Activated T-cell treated with anti-CD3 and anti-CD28 coated beads, Interleukin-2, amount 50 U/mL, for 72 hours (primary cell): ENCODE measurements around the gene TMIE. TPM values are rescaled to one million over a fixed set of nuclear protein-coding genes. Genes with fewer than 3 reads are reported as not detected.
"Not testable (repeated sequence)": the region's sequence is repeated elsewhere in the genome, so short reads cannot be mapped to it uniquely, and the experiment has no call there.

ENCODE experiments used
- ATAC-seq, 2 donors: fragments of 150-1000 bp; cut with Tn5 transposase; replicated peaks in 1 of 2; 2 replicates each; pipeline ENCODE4 v1.10.0; 2021; ENCODE audit warnings: moderate library complexity in 2 of 2, mild to moderate bottlenecking in 1 of 2
- DNase-seq, 2 donors: peaks; one replicate each; pipeline ENCODE4 v3.0.0; 2021 to 2022; ENCODE audit warnings: mixed read lengths in 1 of 2
- H3K27ac Mint-ChIP-seq: one replicate; pipeline ENCODE4 v1.8.0; 2022; ENCODE audit warnings: mild to moderate bottlenecking, moderate library complexity, mixed read lengths
- H3K27me3 Mint-ChIP-seq: one replicate; pipeline ENCODE4 v1.8.0; 2022; ENCODE audit warnings: low read depth, mixed read lengths
- H3K36me3 Mint-ChIP-seq, 2 donors: one replicate each; pipeline ENCODE4 v1.8.0; 2022; ENCODE audit warnings: mixed read lengths in 2 of 2, mild to moderate bottlenecking in 1 of 2; ENCODE audit not compliant: insufficient read depth in 2 of 2
- H3K4me1 Mint-ChIP-seq: one replicate; pipeline ENCODE4 v1.8.0; 2022; ENCODE audit warnings: low read depth, mixed read lengths
- H3K4me3 Mint-ChIP-seq, 2 donors: one replicate each; pipeline ENCODE4 v1.8.0; 2022; ENCODE audit warnings: mild to moderate bottlenecking in 2 of 2, mixed read lengths in 2 of 2, moderate library complexity in 2 of 2
- H3K9me3 Mint-ChIP-seq, 2 donors: one replicate each; pipeline ENCODE4 v1.8.0; 2022; ENCODE audit warnings: mixed read lengths in 2 of 2
- total RNA-seq, 2 donors: library from RNA; stranded (reverse); gene quantifications; one replicate each; pipeline ENCODE4 v1.2.3, GENCODE V29; 2022

The TMIE gene
- total RNA-seq, 2 donors from 2014 or later, result 1.2 to 1.5 TPM

GRCh38 chr3:46719735-46720271, 18.6 kb downstream of the TMIE start:
- Mint-ChIP-seq H3K4me1 (no peaks in the 10 kb centered on the region), H3K9me3 (no peaks in the 10 kb centered on the region), H3K27me3 (peaks cover 15% of the 10 kb centered on the region), H3K36me3 (no peaks in the 10 kb centered on the region), H3K4me3 (no peak overlapping the region), H3K27ac (no peak overlapping the region)
- no peak for DNase-seq
- ATAC-seq, result no peak

- no peaks in the 10 kb centered on the region for H3K36me3 Mint-ChIP-seq
- peaks cover 15% of the 10 kb centered on the region for H3K27me3 Mint-ChIP-seq
- DNase-seq (no peak), ATAC-seq (no peak)
- no peaks in the 10 kb centered on the region for H3K9me3 Mint-ChIP-seq
- H3K27ac Mint-ChIP-seq, result no peak overlapping the region
- no peaks in the 10 kb centered on the region for H3K4me1 Mint-ChIP-seq
- H3K4me3 Mint-ChIP-seq, result no peak overlapping the region
These were observed 19.8 kb downstream of the TMIE start for GRCh38 chr3:46721009-46721408.

DNA sequence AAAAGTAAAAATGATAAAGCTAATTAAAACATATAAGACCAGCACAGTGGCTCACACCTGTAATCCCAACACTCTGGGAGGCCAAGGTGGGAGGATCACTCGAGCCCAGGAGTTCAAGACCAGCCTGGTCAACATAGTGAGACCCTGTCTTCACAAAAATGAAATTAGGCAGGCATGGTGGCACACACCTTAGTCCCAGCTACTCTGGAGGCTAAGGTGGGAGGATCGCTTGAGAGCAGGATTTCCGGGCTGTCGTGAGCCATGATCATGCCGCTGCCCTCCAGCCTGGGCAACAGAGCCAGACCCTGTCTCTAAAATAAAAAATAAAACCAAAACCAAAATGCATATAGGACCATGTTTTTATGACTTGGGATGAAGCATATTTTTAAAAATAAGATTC, 21.3 kb downstream of the TMIE start:
- Mint-ChIP-seq H3K27me3 (peaks cover 15% of the 10 kb centered on the region), H3K9me3 (no peaks in the 10 kb centered on the region), H3K4me3 (no peak overlapping the region), H3K27ac (no peak overlapping the region), H3K4me1 (no peaks in the 10 kb centered on the region), H3K36me3 (no peaks in the 10 kb centered on the region)
- no peak for DNase-seq
- no peak for ATAC-seq

DNA sequence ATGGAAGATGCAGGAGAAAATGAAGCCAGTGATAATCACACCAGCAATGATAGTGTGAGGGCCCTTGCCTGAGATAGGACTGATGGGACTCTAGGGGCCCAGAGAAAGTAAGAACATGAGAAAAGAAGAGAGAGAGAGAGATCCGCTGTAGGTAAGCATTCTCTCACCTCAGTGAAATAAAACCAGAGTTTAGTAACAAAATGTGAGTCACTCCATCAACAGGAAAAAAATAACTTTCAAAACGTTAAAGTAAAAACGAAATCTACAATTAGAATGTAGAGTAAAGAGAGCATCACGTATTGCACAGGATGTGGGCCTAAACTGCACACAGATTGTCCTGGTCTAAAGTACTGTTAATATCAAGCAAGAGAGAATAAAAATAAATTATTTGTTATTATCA, 23.2 kb downstream of the TMIE start:
- Mint-ChIP-seq H3K4me1 (no peaks in the 10 kb centered on the region), H3K4me3 (peak overlapping the region in 1 of 2 donors; percentile 22), H3K27ac (peak overlapping the region; percentile 55), H3K27me3 (peaks cover 8% of the 10 kb centered on the region), H3K36me3 (no peaks in the 10 kb centered on the region), H3K9me3 (no peaks in the 10 kb centered on the region)
- ATAC-seq (peak; percentile 39 to 95), DNase-seq (no peak)

DNA sequence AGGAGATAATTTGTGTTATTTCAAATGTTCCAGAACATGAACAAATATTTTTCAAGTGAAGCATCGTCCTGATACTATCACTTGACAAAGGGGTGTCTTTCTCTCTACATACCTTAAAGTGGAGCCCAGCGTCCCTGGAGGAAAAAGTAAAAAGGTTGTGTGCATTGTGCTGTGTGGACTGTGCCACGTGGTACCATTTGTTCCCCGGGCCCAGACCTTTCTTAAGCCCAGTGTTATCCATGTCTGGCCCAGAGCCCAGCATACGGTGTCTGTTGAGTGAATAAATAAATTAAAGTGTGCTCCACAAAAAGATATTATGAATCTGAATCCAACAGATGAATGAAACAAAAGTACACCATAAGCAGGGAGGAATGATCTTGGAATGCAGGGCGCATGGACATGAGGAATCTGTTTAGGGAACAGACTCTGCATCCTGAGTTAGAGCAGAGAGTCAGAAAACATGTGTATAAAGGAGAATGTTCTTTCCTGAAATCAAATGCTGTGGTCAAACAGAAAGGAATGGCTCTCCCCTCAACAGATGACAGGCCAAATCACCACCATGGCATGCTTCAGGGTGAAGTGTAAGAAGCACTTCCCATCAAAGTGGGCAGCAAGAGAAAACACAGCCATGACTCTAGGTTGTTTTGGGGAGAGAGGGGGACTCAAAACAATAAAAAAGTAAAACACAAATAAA, 24.6 kb downstream of the TMIE start:
- Mint-ChIP-seq H3K9me3 (no peaks in the 10 kb centered on the region), H3K27me3 (no peaks in the 10 kb centered on the region), H3K4me1 (no peaks in the 10 kb centered on the region), H3K36me3 (no peaks in the 10 kb centered on the region), H3K4me3 (no peak overlapping the region), H3K27ac (no peak overlapping the region)
- ATAC-seq (no peak), DNase-seq (no peak)

- no peaks in the 10 kb centered on the region for H3K36me3 Mint-ChIP-seq
- ATAC-seq (no peak), DNase-seq (no peak)
- no peaks in the 10 kb centered on the region for H3K9me3 Mint-ChIP-seq
- no peaks in the 10 kb centered on the region for H3K4me1 Mint-ChIP-seq
- H3K27me3 Mint-ChIP-seq, result no peaks in the 10 kb centered on the region
- H3K4me3 Mint-ChIP-seq, result no peak overlapping the region
- H3K27ac Mint-ChIP-seq, result no peak overlapping the region
These were observed 27.8 kb downstream of the TMIE start for GRCh38 chr3:46729038-46729437.

DNA sequence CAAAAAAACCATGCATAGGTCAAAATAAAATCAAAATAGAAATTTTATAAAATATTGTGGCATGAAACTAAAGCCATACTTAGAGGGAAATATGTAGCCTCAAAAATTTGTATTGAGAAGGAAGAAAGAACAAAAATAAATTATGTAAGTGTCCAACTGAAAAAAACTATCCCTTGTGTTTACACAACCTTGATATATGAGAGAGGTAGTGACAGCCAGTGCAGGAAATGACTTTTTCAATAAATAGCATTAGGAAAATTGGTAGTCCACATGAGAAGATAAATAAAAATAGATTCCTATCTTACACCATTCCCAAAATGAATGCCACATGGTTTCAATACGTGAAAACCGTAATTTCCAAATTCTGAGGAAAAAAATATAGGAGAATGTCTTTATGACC, 29.6 kb downstream of the TMIE start:
- Mint-ChIP-seq H3K4me3 (no peak overlapping the region), H3K27me3 (no peaks in the 10 kb centered on the region), H3K27ac (no peak overlapping the region), H3K4me1 (no peaks in the 10 kb centered on the region), H3K9me3 (no peaks in the 10 kb centered on the region), H3K36me3 (no peaks in the 10 kb centered on the region)
- ATAC-seq (no peak), DNase-seq (no peak)

- Mint-ChIP-seq H3K9me3 (no peaks in the 10 kb centered on the region), H3K27ac (no peak overlapping the region), H3K4me1 (no peaks in the 10 kb centered on the region), H3K36me3 (no peaks in the 10 kb centered on the region), H3K4me3 (no peak overlapping the region), H3K27me3 (no peaks in the 10 kb centered on the region)
- DNase-seq, result peak in 1 of 2 donors; percentile 21
- peak in 1 of 2 donors; percentile 89 for ATAC-seq
These were observed 30.6 kb downstream of the TMIE start for GRCh38 chr3:46731795-46732194.

GRCh38 chr3:46733026-46733800, 32.0 kb downstream of the TMIE start:
- H3K27me3 Mint-ChIP-seq, result peaks cover 6% of the 10 kb centered on the region
- ATAC-seq, result no peak
- H3K27ac Mint-ChIP-seq, result no peak overlapping the region
- H3K9me3 Mint-ChIP-seq, result no peaks in the 10 kb centered on the region
- DNase-seq, result no peak
- no peaks in the 10 kb centered on the region for H3K4me1 Mint-ChIP-seq
- no peak overlapping the region for H3K4me3 Mint-ChIP-seq
- H3K36me3 Mint-ChIP-seq, result no peaks in the 10 kb centered on the region

- Mint-ChIP-seq H3K27me3 (peaks cover 6% of the 10 kb centered on the region), H3K4me3 (no peak overlapping the region), H3K36me3 (no peaks in the 10 kb centered on the region), H3K4me1 (no peaks in the 10 kb centered on the region), H3K9me3 (no peaks in the 10 kb centered on the region), H3K27ac (no peak overlapping the region)
- DNase-seq, result no peak
- ATAC-seq, result no peak
These were observed 33.6 kb downstream of the TMIE start for GRCh38 chr3:46734773-46735172.

DNA sequence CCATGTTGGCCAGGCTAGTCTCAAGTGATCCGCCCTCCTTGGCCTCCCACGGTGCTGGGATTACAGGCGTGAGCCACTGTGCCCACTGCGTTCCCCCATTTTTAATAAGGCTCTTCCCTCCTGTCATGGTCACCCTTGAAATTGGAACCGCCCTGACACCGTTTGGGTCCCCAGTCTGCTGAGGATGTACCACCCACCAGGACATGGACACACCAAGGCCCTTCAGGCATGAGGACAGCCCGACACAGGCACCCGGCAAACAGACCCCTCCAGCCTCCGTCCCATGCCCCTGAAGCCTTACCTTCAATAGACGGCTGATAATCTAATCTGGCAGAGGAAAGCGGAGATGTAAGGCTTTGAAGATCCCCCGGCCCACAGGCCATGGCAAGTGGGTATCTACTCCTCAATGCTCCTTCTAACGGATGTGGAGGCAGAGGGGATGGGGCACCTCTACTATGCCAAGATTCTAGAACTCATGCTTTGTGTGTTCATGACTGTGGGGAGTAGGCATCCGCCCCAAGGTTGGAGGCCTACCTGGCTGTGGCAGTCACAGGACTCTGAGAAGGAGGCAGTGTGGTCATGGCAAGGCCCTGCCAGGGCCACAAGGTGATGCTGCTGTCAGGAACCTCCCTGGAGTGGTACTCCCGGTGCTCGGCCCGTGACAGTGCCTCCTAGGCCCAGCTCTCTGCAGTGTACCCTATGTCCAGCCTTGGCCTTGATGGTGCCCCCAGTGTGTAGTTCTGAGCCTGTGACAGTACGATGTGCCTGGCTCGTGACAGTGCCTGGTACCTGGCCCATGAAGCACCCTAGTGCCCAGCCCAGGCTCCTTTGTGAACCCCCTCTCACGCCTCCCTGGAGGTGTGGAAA, 35.0 kb downstream of the TMIE start:
- H3K27ac Mint-ChIP-seq, result no peak overlapping the region
- ATAC-seq (no peak), DNase-seq (no peak)
- peaks cover 6% of the 10 kb centered on the region for H3K27me3 Mint-ChIP-seq
- no peaks in the 10 kb centered on the region for H3K9me3 Mint-ChIP-seq
- H3K4me1 Mint-ChIP-seq, result no peaks in the 10 kb centered on the region
- no peak overlapping the region for H3K4me3 Mint-ChIP-seq
- H3K36me3 Mint-ChIP-seq, result no peaks in the 10 kb centered on the region

GRCh38 chr3:46737329-46737731, 36.1 kb downstream of the TMIE start:
- H3K4me3 Mint-ChIP-seq, result no peak overlapping the region
- H3K36me3 Mint-ChIP-seq, result no peaks in the 10 kb centered on the region
- no peak for DNase-seq
- no peaks in the 10 kb centered on the region for H3K9me3 Mint-ChIP-seq
- H3K4me1 Mint-ChIP-seq, result no peaks in the 10 kb centered on the region
- no peak for ATAC-seq
- no peak overlapping the region for H3K27ac Mint-ChIP-seq
- H3K27me3 Mint-ChIP-seq, result peaks cover 6% of the 10 kb centered on the region

- not testable (repeated sequence) for H3K4me1 Mint-ChIP-seq, H3K9me3 Mint-ChIP-seq, H3K27ac Mint-ChIP-seq, H3K36me3 Mint-ChIP-seq, H3K4me3 Mint-ChIP-seq, H3K27me3 Mint-ChIP-seq, DNase-seq, ATAC-seq
These were observed 38.4 kb downstream of the TMIE start for GRCh38 chr3:46739565-46739964.
